NB4 (cell line): ENCODE measurements around the gene MYO1E.

Experiments
- DNase-seq: peaks from one replicate; pipeline ENCODE4 v3.0.0; 2010; ENCODE audit warnings: low read depth
- H3K4me3 ChIP-seq: one replicate; pipeline ENCODE4 v1.5.1; 2011; ENCODE audit warnings: mild to moderate bottlenecking, low read depth, low read length, moderate library complexity
- CTCF ChIP-seq: IDR thresholded peaks from one replicate; pipeline ENCODE4 v1.5.1; 2012; ENCODE audit warnings: low read depth, low read length
- MAX ChIP-seq: IDR thresholded peaks from 2 replicates; pipeline ENCODE4 v1.6.1; 2011; ENCODE audit warnings: low read depth, low read length
- MYC ChIP-seq: IDR thresholded peaks from 2 replicates; pipeline ENCODE4 v1.6.1; 2011; ENCODE audit warnings: low read depth, low read length
- POLR2A ChIP-seq: IDR thresholded peaks from 2 replicates; pipeline ENCODE4 v1.6.1; 2011; ENCODE audit warnings: mild to moderate bottlenecking; ENCODE audit not compliant: insufficient read length; ENCODE audit errors: extremely low read depth

The MYO1E gene

GRCh38 chr15:59372352-59373211 lies at the start of gene MYO1E:
TSS of gene MYO1E (minus strand) at chr15:59372871. CDS start at chr15:59372500, 371 bp downstream.
- peak within 1 kb of the TSS; percentile 16 for H3K4me3 ChIP-seq
- TF ChIP-seq POLR2A (no peak), CTCF (no peak), MAX (no peak)

GRCh38 chr15:59420986-59421618 lies 48.4 kb upstream of the MYO1E start:
- H3K4me3 ChIP-seq: no peak overlapping the region
- TF ChIP-seq MAX: no peak
- no peak for TF ChIP-seq POLR2A
- no peak for TF ChIP-seq MYC
- no peak for TF ChIP-seq CTCF
- peak; percentile 31 for DNase-seq

More at GRCh38 chr15:59372352-59373211, at the start of gene MYO1E:
- DNase-seq: peak; percentile 55

- no peak for DNase-seq
- TF ChIP-seq CTCF (no peak), MAX (no peak), POLR2A (no peak), MYC (no peak)
- no peak overlapping the region for H3K4me3 ChIP-seq
Measured at GRCh38 chr15:59420108-59420507, 47.4 kb upstream of the MYO1E start.

- TF ChIP-seq MAX: no peak
- TF ChIP-seq POLR2A: no peak
- TF ChIP-seq CTCF: no peak
- TF ChIP-seq MYC: no peak
- no peak for DNase-seq
- H3K4me3 ChIP-seq: no peak overlapping the region
Measured at GRCh38 chr15:59419170-59419569, 46.5 kb upstream of the MYO1E start.

- H3K4me3 ChIP-seq: no peak overlapping the region
- no peak for TF ChIP-seq CTCF
- TF ChIP-seq POLR2A: no peak
- no peak for TF ChIP-seq MAX
- TF ChIP-seq MYC: no peak
- no peak for DNase-seq
Measured at GRCh38 chr15:59416816-59417215, 44.1 kb upstream of the MYO1E start.
